ENCODE data around the gene MBOAT1.
"Not testable (repeated sequence)": the region's sequence is repeated elsewhere in the genome, so short reads cannot be mapped to it uniquely, and the experiment has no call there.

MBOAT1 gene

GRCh38 chr6:20154753-20155152 is 57.5 kb downstream of the MBOAT1 start:
- no peak for DNase-seq (ENCODE audit: low read depth, low spot score)
- H3K4me3 ChIP-seq (ENCODE audit: low read length): no peak overlapping the region

- no peak for DNase-seq (ENCODE audit: low read depth, low spot score)
- no peak overlapping the region for H3K4me3 ChIP-seq (ENCODE audit: low read length)
These were observed 59.1 kb downstream of the MBOAT1 start for GRCh38 chr6:20153194-20153593.

DNA sequence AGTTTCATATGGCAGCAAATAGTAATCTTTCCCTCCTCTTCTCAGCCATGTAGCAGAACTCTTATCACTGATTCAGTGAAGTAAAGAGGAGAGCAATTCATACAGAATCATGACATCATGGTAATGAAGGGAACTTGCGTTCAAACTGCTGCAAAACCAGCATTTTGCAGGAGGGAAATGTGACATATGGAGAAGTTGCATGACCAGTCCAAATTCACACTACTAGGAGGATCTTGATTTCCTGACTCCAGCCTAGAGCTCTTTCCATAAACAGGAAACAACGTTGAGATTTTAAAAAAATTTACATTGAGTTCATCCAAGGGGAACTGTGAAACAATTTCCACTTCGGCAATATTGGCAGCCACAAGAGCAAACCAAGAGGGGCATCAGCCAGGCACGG is 63.8 kb downstream of the MBOAT1 start:
- DNase-seq (ENCODE audit: low read depth, low spot score): no peak
- no peak overlapping the region for H3K4me3 ChIP-seq (ENCODE audit: low read length)

GRCh38 chr6:20147469-20147868 is 64.8 kb downstream of the MBOAT1 start:
- no peak overlapping the region for H3K4me3 ChIP-seq (ENCODE audit: low read length)
- DNase-seq (ENCODE audit: low read depth, low spot score): no peak

GRCh38 chr6:20146831-20147230 is 65.4 kb downstream of the MBOAT1 start:
- not testable (repeated sequence) for DNase-seq (ENCODE audit: low read depth, low spot score)

DNA sequence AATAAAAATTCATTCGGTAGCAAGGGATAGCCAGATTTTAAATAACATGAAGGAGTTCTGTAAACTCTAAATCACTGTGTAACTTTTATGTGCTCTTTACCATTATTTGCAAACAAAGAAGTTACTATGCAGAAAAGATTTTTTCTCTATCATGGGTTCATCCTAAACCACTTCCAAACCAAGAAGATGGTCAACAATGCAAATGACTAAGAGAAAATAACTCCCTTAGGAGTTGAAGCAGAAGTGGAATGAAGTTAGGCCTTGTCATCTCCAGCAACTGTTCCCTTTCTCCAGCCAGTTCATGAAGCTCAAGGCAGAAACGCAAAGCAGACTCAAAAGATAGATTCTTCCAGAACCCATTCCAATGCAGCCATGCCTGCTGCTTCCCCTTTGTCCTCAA is 66.0 kb downstream of the MBOAT1 start:
- H3K4me3 ChIP-seq (ENCODE audit: low read length): no peak overlapping the region
- no peak for DNase-seq (ENCODE audit: low read depth, low spot score)

More at GRCh38 chr6:20146831-20147230, 65.4 kb downstream of the MBOAT1 start:
- H3K4me3 ChIP-seq (ENCODE audit: low read length): not testable (repeated sequence)

DNA sequence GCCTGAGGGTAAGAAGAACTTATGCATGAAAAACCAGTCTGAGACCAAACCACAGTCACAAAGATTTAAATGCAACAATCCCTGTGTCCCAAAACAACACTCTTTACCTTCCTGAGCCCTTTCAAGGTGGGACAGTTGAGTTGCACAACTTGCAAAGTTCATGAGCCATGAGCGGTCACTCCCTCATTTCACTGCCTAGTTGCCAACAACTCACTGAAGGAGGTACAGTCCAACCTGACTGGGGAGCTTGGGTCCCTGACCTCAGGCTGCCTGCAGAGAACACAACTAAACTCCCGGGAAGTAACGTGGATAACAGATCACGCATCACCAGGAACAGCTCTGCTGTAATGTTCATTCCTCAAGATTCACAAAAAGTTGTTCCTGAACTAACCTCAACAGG is 69.4 kb downstream of the MBOAT1 start:
- no peak overlapping the region for H3K4me3 ChIP-seq (ENCODE audit: low read length)
- DNase-seq (ENCODE audit: low read depth, low spot score): no peak

GRCh38 chr6:20141931-20142330 is 70.3 kb downstream of the MBOAT1 start:
- H3K4me3 ChIP-seq (ENCODE audit: low read length): no peak overlapping the region
- no peak for DNase-seq (ENCODE audit: low read depth, low spot score)

GRCh38 chr6:20139127-20139963 is 72.9 kb downstream of the MBOAT1 start:
- H3K4me3 ChIP-seq (ENCODE audit: low read length); DNase-seq (ENCODE audit: low read depth, low spot score): not testable (repeated sequence)

DNA sequence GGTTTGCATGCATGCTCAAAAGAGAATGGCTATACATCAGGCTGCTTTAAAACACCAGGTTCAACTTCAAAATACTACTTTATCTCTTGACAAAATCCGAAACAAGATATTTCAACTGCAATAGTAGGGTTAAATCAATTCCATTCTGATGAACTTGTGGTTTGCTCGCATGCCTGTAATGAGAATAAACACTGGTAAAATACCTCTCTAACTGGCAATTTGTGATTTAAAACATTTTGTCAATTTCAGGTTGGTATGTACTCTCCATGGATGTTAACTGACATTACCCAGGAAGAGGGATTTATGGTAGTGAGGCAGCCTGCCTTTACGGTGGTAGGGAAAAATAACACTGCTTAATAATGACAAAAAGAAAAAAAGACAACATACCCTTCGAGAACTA is 74.4 kb downstream of the MBOAT1 start:
- no peak for DNase-seq (ENCODE audit: low read depth, low spot score)

DNA sequence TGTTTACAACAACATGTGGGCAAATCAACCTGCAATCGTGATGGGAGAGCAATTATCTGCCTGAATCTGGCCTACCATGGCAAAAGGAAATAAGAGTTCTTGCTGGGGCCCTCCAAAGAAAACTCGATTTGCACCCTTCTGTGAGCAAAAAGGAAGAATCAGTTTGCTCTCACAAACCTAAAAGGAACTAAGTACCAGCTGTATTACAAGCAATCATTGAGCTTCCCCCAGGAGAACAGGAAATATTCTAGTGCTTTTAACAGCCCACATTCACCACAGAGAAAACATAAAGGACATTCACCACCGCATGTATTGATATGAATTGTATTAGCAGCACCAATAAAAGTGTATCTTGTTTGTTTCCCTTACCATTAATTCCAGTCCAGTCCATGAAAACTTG is 75.0 kb downstream of the MBOAT1 start:
- DNase-seq (ENCODE audit: low read depth, low spot score): no peak
- H3K4me3 ChIP-seq (ENCODE audit: low read length): no peak overlapping the region

More for the DNA sequence above, 74.4 kb downstream of the MBOAT1 start:
- no peak overlapping the region for H3K4me3 ChIP-seq (ENCODE audit: low read length)

DNA sequence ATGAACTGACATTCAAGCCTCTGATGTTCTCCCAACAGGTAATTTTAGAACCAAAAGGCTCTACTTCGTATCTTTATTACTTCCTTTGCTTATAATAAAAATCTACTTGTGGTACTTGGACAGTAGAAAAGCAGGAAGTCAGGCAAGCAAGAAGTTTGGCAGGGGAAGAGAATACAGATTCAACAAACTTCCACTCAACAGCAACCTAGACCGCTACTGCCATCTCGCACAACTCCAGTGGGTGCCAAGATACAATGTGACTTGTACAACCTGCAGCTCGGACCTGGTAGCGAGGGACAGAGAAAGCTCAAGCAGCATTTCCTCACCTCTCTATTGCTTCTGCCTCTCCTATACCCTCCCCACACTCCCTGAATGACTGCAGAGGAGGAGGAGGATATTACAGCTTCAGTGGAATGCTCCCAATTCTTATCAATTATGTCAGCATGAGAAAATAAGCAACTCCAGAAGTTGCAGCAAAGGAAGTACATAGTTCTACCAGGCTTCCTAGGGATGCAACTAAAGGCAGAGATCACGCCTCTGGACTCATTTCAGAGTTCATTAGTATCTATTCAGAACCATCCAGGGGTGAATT is 76.5 kb downstream of the MBOAT1 start:
- no peak overlapping the region for H3K4me3 ChIP-seq (ENCODE audit: low read length)
- no peak for DNase-seq (ENCODE audit: low read depth, low spot score)

GRCh38 chr6:20134613-20135012 is 77.7 kb downstream of the MBOAT1 start:
- no peak overlapping the region for H3K4me3 ChIP-seq (ENCODE audit: low read length)
- no peak for DNase-seq (ENCODE audit: low read depth, low spot score)

- no peak for DNase-seq (ENCODE audit: low read depth, low spot score)
- H3K4me3 ChIP-seq (ENCODE audit: low read length): no peak overlapping the region
These were observed 82.8 kb downstream of the MBOAT1 start for GRCh38 chr6:20129290-20130088.

GRCh38 chr6:20128018-20128417 is 84.3 kb downstream of the MBOAT1 start:
- no peak overlapping the region for H3K4me3 ChIP-seq (ENCODE audit: low read length)
- DNase-seq (ENCODE audit: low read depth, low spot score): no peak

DNA sequence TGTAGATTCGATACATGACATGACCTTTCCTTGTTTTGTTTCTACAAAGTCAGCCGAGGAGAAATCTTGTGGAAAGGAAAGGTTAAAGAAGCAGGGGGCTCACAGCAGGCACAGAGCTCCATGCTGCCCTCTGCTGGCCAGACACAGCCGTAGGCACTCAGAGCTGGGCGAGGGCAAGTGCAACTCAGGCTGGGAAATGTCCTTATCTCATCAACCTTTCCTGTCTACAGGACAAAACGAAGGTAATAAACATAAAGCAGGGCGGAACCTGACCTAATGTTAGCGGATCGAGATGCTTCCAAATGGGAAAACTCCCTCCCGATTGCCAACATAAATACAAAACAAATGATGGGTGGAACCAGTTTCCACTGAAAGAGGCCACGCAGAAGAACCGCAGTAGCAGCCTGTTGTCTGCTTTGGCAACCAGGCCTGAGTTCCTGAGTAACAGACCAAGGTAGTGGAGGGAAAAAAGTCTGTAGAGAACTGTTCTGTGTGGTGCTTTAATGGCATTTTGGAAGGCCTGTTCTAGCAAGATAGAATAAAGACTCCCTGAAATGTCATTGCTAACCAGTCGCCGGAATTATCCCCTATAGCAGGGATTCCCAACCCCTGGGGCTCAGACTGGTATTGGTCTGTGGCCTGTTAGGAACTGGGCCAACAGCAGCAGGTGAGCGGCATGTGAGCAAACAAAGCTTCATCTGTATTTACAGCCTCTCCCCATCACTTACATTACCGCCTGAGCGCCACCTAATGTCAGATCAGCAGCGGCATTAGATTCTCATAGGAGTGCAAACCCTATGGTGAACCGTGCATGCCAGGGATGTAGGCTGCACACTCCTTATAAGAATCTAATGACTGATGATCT is 85.2 kb downstream of the MBOAT1 start:
- DNase-seq (ENCODE audit: low read depth, low spot score): peak; percentile 51
- no peak overlapping the region for H3K4me3 ChIP-seq (ENCODE audit: low read length)

- no peak overlapping the region for H3K4me3 ChIP-seq (ENCODE audit: low read length)
These were observed 86.0 kb downstream of the MBOAT1 start for GRCh38 chr6:20126102-20126752.

GRCh38 chr6:20124545-20124944 is 87.7 kb downstream of the MBOAT1 start:
- H3K4me3 ChIP-seq (ENCODE audit: low read length): no peak overlapping the region
- no peak for DNase-seq (ENCODE audit: low read depth, low spot score)

More at GRCh38 chr6:20126102-20126752, 86.0 kb downstream of the MBOAT1 start:
- DNase-seq (ENCODE audit: low read depth, low spot score): no peak

- no peak overlapping the region for H3K4me3 ChIP-seq (ENCODE audit: low read length)
- no peak for DNase-seq (ENCODE audit: low read depth, low spot score)
These were observed 92.8 kb downstream of the MBOAT1 start for GRCh38 chr6:20119485-20119884.
